ENCODE measurements around the gene HIGD2B.
A peak's percentile ranks its signal among the peaks of the same experiment; 100 is the strongest.
"Not testable (repeated sequence)": the region's sequence is repeated elsewhere in the genome, so short reads cannot be mapped to it uniquely, and the experiment has no call there.

HIGD2B gene

GRCh38 chr15:72685925-72686794 is at the start of gene HIGD2B, which contains the start of gene BBS4:
Gene HIGD2B (minus strand): TSS chr15:72686182. CDS start chr15:72676374, 9,808 bp downstream.
Gene BBS4 (plus strand): TSS chr15:72686207. CDS start chr15:72686228, 21 bp downstream.
- no peak for DNase-seq

- DNase-seq: no peak
Observed at GRCh38 chr15:72735111-72735510, 49.1 kb upstream of the HIGD2B start.

GRCh38 chr15:72733941-72734738 is 48.2 kb upstream of the HIGD2B start:
- no peak for DNase-seq

- no peak for DNase-seq
Observed at GRCh38 chr15:72732516-72732915, 46.5 kb upstream of the HIGD2B start.

- no peak for DNase-seq
Observed at GRCh38 chr15:72732086-72732485, 46.1 kb upstream of the HIGD2B start.

- DNase-seq: no peak
Observed at GRCh38 chr15:72728821-72729220, 42.8 kb upstream of the HIGD2B start.

GRCh38 chr15:72728249-72728648 is 42.3 kb upstream of the HIGD2B start:
- not testable (repeated sequence) for DNase-seq

GRCh38 chr15:72727154-72727553 is 41.2 kb upstream of the HIGD2B start:
- no peak for DNase-seq

GRCh38 chr15:72725851-72726250 is 39.9 kb upstream of the HIGD2B start:
- DNase-seq: not testable (repeated sequence)

GRCh38 chr15:72725446-72725845 is 39.5 kb upstream of the HIGD2B start:
- DNase-seq: no peak

GRCh38 chr15:72724028-72724427 is 38.0 kb upstream of the HIGD2B start:
- DNase-seq: no peak

- DNase-seq: peak; percentile 27 to 72
Observed at GRCh38 chr15:72722071-72722696, 36.2 kb upstream of the HIGD2B start.

- DNase-seq: not testable (repeated sequence)
Observed at GRCh38 chr15:72708551-72709303, 22.7 kb upstream of the HIGD2B start.

- DNase-seq: no peak
Observed at GRCh38 chr15:72706266-72706665, 20.3 kb upstream of the HIGD2B start.

GRCh38 chr15:72700076-72700475 is 14.1 kb upstream of the HIGD2B start:
- no peak for DNase-seq

GRCh38 chr15:72698938-72699337 is 13.0 kb upstream of the HIGD2B start:
- DNase-seq: no peak

GRCh38 chr15:72690938-72691337 is 5.0 kb upstream of the HIGD2B start:
- no peak for DNase-seq

GRCh38 chr15:72688697-72689096 is 2.7 kb upstream of the HIGD2B start:
- no peak for DNase-seq

- no peak for DNase-seq
Observed at GRCh38 chr15:72685301-72685924, 569 bp downstream of the HIGD2B start.

GRCh38 chr15:72682772-72683171 is 3.2 kb downstream of the HIGD2B start:
- no peak for DNase-seq

- DNase-seq: no peak
Observed at GRCh38 chr15:72680931-72681330, 5.1 kb downstream of the HIGD2B start.

GRCh38 chr15:72676838-72677237 is 9.1 kb downstream of the HIGD2B start:
- no peak for DNase-seq
